GM12892 (cell line): ENCODE data around the gene LCE6A.

Experiments used
- POLR2A ChIP-seq: IDR thresholded peaks from 2 replicates; pipeline ENCODE4 v1.6.1; 2011; ENCODE audit warnings: low read depth, low read length, control low read depth
- POLR2AphosphoS5 ChIP-seq: IDR thresholded peaks from 2 replicates; pipeline ENCODE4 v1.6.1; 2011; ENCODE audit warnings: low read depth, low read length, control low read depth

- TF ChIP-seq POLR2A (no peak), POLR2AphosphoS5 (no peak)
These were observed 17.7 kb upstream of the LCE6A start for GRCh38 chr1:152824964-152825363.
